NCI-H2196 treated with DMSO at 0.1 percent for 48 hours (cell line): Measurements from ENCODE around the gene MTHFD2.
"Not testable (repeated sequence)": the region's sequence is repeated elsewhere in the genome, so short reads cannot be mapped to it uniquely, and the experiment has no call there.

Source experiments
- DNase-seq: peaks from one replicate; lab custom pipeline; 2025; ENCODE audit not compliant: unreplicated experiment; lab: John Stamatoyannopoulos, UW

The MTHFD2 gene

GRCh38 chr2:74227646-74228045, 29.2 kb downstream of the MTHFD2 start:
- no peak for DNase-seq

GRCh38 chr2:74228772-74229171, 30.4 kb downstream of the MTHFD2 start:
- DNase-seq = no peak

- not testable (repeated sequence) for DNase-seq
Observed at GRCh38 chr2:74229865-74230264, 31.4 kb downstream of the MTHFD2 start.

- no peak for DNase-seq
Observed at GRCh38 chr2:74232426-74232825, 34.0 kb downstream of the MTHFD2 start.

GRCh38 chr2:74233648-74234047, 35.2 kb downstream of the MTHFD2 start:
- peak; percentile 1 for DNase-seq

- no peak for DNase-seq
Observed at GRCh38 chr2:74235041-74235440, 36.6 kb downstream of the MTHFD2 start.

- no peak for DNase-seq
Observed at GRCh38 chr2:74238879-74239278, 40.5 kb downstream of the MTHFD2 start.

- DNase-seq = no peak
Observed at GRCh38 chr2:74239346-74239745, 40.9 kb downstream of the MTHFD2 start.

GRCh38 chr2:74242354-74243071, 44.1 kb downstream of the MTHFD2 start:
- no peak for DNase-seq

- no peak for DNase-seq
Observed at GRCh38 chr2:74244286-74244685, 45.9 kb downstream of the MTHFD2 start.

GRCh38 chr2:74246496-74247195, 48.2 kb downstream of the MTHFD2 start:
- no peak for DNase-seq

GRCh38 chr2:74249406-74250122, 51.1 kb downstream of the MTHFD2 start:
- DNase-seq = no peak

- DNase-seq = peak; percentile 11
Observed at GRCh38 chr2:74250189-74250631, 51.8 kb downstream of the MTHFD2 start.

GRCh38 chr2:74252036-74252435, 53.6 kb downstream of the MTHFD2 start:
- DNase-seq = no peak

- no peak for DNase-seq
Observed at GRCh38 chr2:74252862-74253261, 54.4 kb downstream of the MTHFD2 start.

GRCh38 chr2:74253306-74253970, 55.0 kb downstream of the MTHFD2 start:
- DNase-seq = no peak

GRCh38 chr2:74253971-74254310, 55.5 kb downstream of the MTHFD2 start:
- no peak for DNase-seq

- DNase-seq = no peak
Observed at GRCh38 chr2:74255660-74256213, 57.3 kb downstream of the MTHFD2 start.

GRCh38 chr2:74259191-74259590, 60.8 kb downstream of the MTHFD2 start:
- DNase-seq = no peak

- no peak for DNase-seq
Observed at GRCh38 chr2:74259733-74260132, 61.3 kb downstream of the MTHFD2 start.

GRCh38 chr2:74260495-74260894, 62.1 kb downstream of the MTHFD2 start:
- DNase-seq = no peak
